ENCODE data around the gene SLC35D1. TPM values are rescaled to one million over a fixed set of nuclear protein-coding genes. Genes with fewer than 3 reads are reported as not detected.
A peak's percentile ranks its signal among the peaks of the same experiment; 100 is the strongest.

The SLC35D1 gene
- total and polyA plus RNA-seq, 9 of the 15 experiments (the other 6 are each of a cell fraction or from before 2014, with no cell fraction given), result 2.3 to 10.4 (median 6.4) TPM

GRCh38 chr1:67053785-67054772 is at the start of gene SLC35D1 (continued):
- TF ChIP-seq TSHZ1 (CRISPR knock-in tag; IDR thresholded peaks at IDR 0.05), result no peak; the same call in 1 of the 2 replicates
- no peak for TF ChIP-seq HNRNPUL1 (IDR thresholded peaks at IDR 0.05; ENCODE audit: low read length)
- no peak for TF ChIP-seq TCF7 (IDR thresholded peaks at IDR 0.05; ENCODE audit: borderline replicate concordance)
- TF ChIP-seq MLX (CRISPR knock-in tag; conservative IDR thresholded peaks at IDR 0.05), result peak in 1 of 2 experiments; percentile 76; a peak in 1 of 4 replicates
- TF ChIP-seq MIER1 (IDR thresholded peaks at IDR 0.05; ENCODE audit: low read depth), result no peak
- TF ChIP-seq POLR3G (IDR thresholded peaks at IDR 0.05; ENCODE audit: extremely low read depth, insufficient read length, insufficient replicate concordance), result no peak
- no peak for TF ChIP-seq RFX7 (CRISPR knock-in tag; IDR thresholded peaks at IDR 0.05)
- TF ChIP-seq RHOXF2B (CRISPR knock-in tag; conservative IDR thresholded peaks at IDR 0.05), result no peak
- no peak for TF ChIP-seq DIDO1 (tag; IDR thresholded peaks at IDR 0.05; ENCODE audit: low read depth)
- no peak for TF ChIP-seq FUS (optimal IDR thresholded peaks at IDR 0.05; ENCODE audit: low read depth, low read length)
- TF ChIP-seq ZNF165 (CRISPR knock-in tag; IDR thresholded peaks at IDR 0.05; ENCODE audit: borderline replicate concordance), result no peak
- no peak for TF ChIP-seq SMAD1 (IDR thresholded peaks at IDR 0.05; ENCODE audit: low read depth, low read length, partially characterized antibody)
- TF ChIP-seq ZNF639 (CRISPR knock-in tag; conservative IDR thresholded peaks at IDR 0.05 in 1 of 2, IDR thresholded peaks at IDR 0.05 in 1 of 2), result 0 out of 4 replicates have a peak, but pooled peaks have one; percentile 9 to 67
- no peak for TF ChIP-seq ZNF655 (CRISPR knock-in tag; IDR thresholded peaks at IDR 0.05)
